Spinal cord (tissue), 10 donors: ENCODE measurements around the gene ADAMTS15. TPM values are rescaled to one million over a fixed set of nuclear protein-coding genes. Genes with fewer than 3 reads are reported as not detected.

Experiments used
- DNase-seq, 6 donors: peaks; one replicate each; pipeline versions ENCODE4 v3.0.0 to v3.0.0-alpha.2; 2013 to 2015; ENCODE audit warnings: low spot score in 6 of 6, low read depth in 4 of 6
- H3K27ac ChIP-seq: one replicate; pipeline ENCODE4 v1.5.1; 2013; ENCODE audit warnings: low read depth, low read length, control low read depth
- H3K27me3 ChIP-seq: one replicate; pipeline ENCODE4 v1.6.1; 2013; ENCODE audit warnings: low read length; ENCODE audit not compliant: control insufficient read depth, insufficient read depth
- H3K36me3 ChIP-seq: one replicate; pipeline ENCODE4 v1.6.1; 2013; ENCODE audit warnings: low read length; ENCODE audit not compliant: control insufficient read depth, insufficient read depth
- H3K4me1 ChIP-seq: one replicate; pipeline ENCODE4 v1.6.1; 2013; ENCODE audit warnings: low read length; ENCODE audit not compliant: control insufficient read depth, insufficient read depth
- H3K4me3 ChIP-seq: one replicate; pipeline ENCODE4 v1.5.1; 2013; ENCODE audit warnings: low read depth, low read length, control low read depth
- H3K9me3 ChIP-seq: one replicate; pipeline ENCODE4 v1.6.1; 2013; ENCODE audit warnings: low read length; ENCODE audit not compliant: control insufficient read depth, insufficient read depth
- WGBS: methylation state at CpG from one replicate; pipeline ENCODE4 v1.1.5; 2013; ENCODE audit warnings: missing lambda C conversion rate; ENCODE audit not compliant: insufficient coverage; 5-methylcytosine and 5-hydroxymethylcytosine counted together
- long read RNA-seq, 4 donors: transcript quantifications; one replicate each; lab custom pipeline, GENCODE V29; 2026
- polyA plus RNA-seq, 2 donors: library from polyadenylated mRNA; unstranded; fragments of 120-200 nt; gene quantifications; one replicate each; pipeline ENCODE4 v1.2.1, GENCODE V29; 2013; ENCODE audit not compliant: insufficient read length in 2 of 2
- total RNA-seq, 2 donors: library from RNA; depleted of rRNA in 1 of 2; stranded (reverse); fragments of 120-200 nt in 1 of 2; fragments of >200 nt in 1 of 2; gene quantifications; one replicate each; pipeline versions ENCODE4 v1.2.3 to v1.2.4, GENCODE V29; 2013 to 2014
- donor health status: healthy.

Gene ADAMTS15, protein sequence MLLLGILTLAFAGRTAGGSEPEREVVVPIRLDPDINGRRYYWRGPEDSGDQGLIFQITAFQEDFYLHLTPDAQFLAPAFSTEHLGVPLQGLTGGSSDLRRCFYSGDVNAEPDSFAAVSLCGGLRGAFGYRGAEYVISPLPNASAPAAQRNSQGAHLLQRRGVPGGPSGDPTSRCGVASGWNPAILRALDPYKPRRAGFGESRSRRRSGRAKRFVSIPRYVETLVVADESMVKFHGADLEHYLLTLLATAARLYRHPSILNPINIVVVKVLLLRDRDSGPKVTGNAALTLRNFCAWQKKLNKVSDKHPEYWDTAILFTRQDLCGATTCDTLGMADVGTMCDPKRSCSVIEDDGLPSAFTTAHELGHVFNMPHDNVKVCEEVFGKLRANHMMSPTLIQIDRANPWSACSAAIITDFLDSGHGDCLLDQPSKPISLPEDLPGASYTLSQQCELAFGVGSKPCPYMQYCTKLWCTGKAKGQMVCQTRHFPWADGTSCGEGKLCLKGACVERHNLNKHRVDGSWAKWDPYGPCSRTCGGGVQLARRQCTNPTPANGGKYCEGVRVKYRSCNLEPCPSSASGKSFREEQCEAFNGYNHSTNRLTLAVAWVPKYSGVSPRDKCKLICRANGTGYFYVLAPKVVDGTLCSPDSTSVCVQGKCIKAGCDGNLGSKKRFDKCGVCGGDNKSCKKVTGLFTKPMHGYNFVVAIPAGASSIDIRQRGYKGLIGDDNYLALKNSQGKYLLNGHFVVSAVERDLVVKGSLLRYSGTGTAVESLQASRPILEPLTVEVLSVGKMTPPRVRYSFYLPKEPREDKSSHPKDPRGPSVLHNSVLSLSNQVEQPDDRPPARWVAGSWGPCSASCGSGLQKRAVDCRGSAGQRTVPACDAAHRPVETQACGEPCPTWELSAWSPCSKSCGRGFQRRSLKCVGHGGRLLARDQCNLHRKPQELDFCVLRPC
- total RNA-seq (10 to 100 TPM; 14.0 to 30.4 TPM), polyA plus RNA-seq (10 to 100 TPM in 1 of 2 donors, 1 to 10 TPM in 1; 9.7 to 13.5 TPM)
- long read RNA-seq, donor 1, full-length matches to known transcripts, result 3 of 3 reads
- long read RNA-seq, donor 1, partial matches to known transcripts, result 0 of 3 reads
- long read RNA-seq, donor 1, other reads (novel, unspliced or antisense), result 0 of 3 reads
- long read RNA-seq, donor 2, result 0 reads
- long read RNA-seq, donor 3, result 0 reads
- long read RNA-seq, donor 4, full-length matches to known transcripts, result 2 of 45 reads
- long read RNA-seq, donor 4, partial matches to known transcripts, result 43 of 45 reads
- long read RNA-seq, donor 4, other reads (novel, unspliced or antisense), result 0 of 45 reads

- Histone ChIP-seq H3K27me3 (peaks cover 13% of the 10 kb centered on the region), H3K4me1 (peaks cover 37% of the 10 kb centered on the region), H3K27ac (peak within 1 kb of the TSS; percentile 62), H3K9me3 (no peaks in the 10 kb centered on the region), H3K4me3 (peak within 1 kb of the TSS; percentile 79), H3K36me3 (no peaks in the 10 kb centered on the region)
- 0% methylated on average over 70 of the region's 75 CpGs for WGBS
- DNase-seq, result peak in 4 of 6 donors; percentile 59 to 92 (median 78)
Measured at GRCh38 chr11:130448416-130449309, at the start of gene ADAMTS15. ADAMTS15 (plus strand) TSS chr11:130448645; CDS start chr11:130448974, 329 bp downstream.

GRCh38 chr11:130399196-130399595 lies 49.2 kb upstream of the ADAMTS15 start:
- WGBS, result no CpG with 5 or more reads among the region's 2 CpGs
- peaks cover 14% of the 10 kb centered on the region for H3K4me1 ChIP-seq
- H3K27me3 ChIP-seq, result no peaks in the 10 kb centered on the region
- DNase-seq, result no peak
- no peak overlapping the region for H3K4me3 ChIP-seq
- H3K27ac ChIP-seq, result no peak overlapping the region
- H3K36me3 ChIP-seq, result no peaks in the 10 kb centered on the region
- no peaks in the 10 kb centered on the region for H3K9me3 ChIP-seq

- no peaks in the 10 kb centered on the region for H3K9me3 ChIP-seq
- peaks cover 7% of the 10 kb centered on the region for H3K36me3 ChIP-seq
- H3K27me3 ChIP-seq, result no peaks in the 10 kb centered on the region
- H3K4me3 ChIP-seq, result no peak overlapping the region
- peak in 1 of 6 donors; percentile 54 for DNase-seq
- H3K27ac ChIP-seq, result peak overlapping the region; percentile 57
- 74% methylated on average over 7 of the region's 13 CpGs for WGBS
- peaks cover 14% of the 10 kb centered on the region for H3K4me1 ChIP-seq
Measured at GRCh38 chr11:130400781-130401483, 47.5 kb upstream of the ADAMTS15 start.

DNA sequence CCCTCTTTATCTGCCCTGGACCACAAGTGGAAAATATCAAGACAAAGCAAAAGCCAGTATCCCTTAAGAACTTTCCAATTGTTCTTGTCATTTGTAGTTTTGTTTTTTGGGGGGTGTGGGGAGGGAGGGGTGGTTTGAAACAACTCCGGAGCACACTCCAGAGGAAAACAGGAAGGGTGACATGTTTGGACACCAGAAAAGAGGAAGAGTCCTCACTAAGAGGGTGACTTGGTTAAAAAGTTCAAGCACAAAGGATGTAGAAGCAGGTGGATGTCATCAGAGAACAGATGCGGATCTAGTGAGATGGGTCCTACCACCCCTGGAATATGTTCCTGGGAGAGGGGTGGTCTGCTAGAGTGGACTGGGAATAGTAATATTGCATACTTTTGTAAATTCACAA lies 45.9 kb upstream of the ADAMTS15 start:
- Histone ChIP-seq H3K9me3 (no peaks in the 10 kb centered on the region), H3K27me3 (no peaks in the 10 kb centered on the region), H3K27ac (no peak overlapping the region), H3K4me1 (peaks cover 14% of the 10 kb centered on the region), H3K36me3 (peaks cover 7% of the 10 kb centered on the region), H3K4me3 (no peak overlapping the region)
- 84% methylated on average over 2 of the region's 2 CpGs for WGBS
- DNase-seq, result no peak

DNA sequence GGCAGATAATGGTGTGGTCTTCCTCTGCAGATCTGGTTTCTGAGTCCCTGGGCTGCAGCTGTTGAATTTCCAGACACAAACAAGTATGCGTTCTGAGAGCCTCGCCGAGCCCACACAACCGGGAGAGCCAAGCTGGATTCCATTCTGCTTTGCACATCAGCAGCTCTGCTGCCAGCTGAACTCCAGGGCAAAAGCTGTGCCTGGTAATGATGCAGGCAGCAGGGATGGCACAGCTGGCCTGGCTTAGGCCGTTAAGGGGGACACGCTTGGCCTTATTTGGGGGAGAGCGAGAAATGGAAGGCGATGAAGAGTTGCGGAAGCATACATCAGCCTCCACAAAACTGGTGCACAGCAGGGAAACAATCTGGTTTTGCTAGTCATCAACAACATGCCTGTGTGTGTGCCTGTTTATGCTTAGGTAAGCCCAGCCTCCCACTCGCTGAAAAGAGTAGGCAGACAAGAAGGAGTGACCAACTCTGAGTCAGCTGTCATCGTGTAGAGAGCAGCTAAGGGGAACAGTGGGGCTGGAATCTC lies 45.1 kb upstream of the ADAMTS15 start:
- H3K4me3 ChIP-seq, result no peak overlapping the region

DNA sequence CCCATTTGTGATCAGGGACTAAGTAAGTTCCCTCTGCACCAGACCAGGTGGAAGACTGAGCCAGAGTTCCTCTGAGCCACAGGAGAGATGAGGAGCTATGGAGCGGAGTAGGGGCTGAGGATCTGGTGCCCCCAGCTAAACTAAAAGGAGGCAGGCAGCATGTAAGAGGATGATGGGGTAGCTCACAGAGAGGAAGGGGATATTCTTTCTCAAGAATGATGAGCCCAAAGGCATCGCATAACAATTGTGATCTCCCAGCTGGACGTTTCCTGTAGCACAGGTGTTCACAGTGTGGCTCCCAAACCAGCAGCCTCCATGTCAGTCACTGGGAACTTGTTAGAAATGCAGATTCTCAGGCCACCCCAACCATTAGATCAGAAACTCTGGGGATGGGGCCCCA lies 44.5 kb upstream of the ADAMTS15 start:
- Histone ChIP-seq H3K4me1 (peaks cover 14% of the 10 kb centered on the region), H3K27ac (no peak overlapping the region), H3K27me3 (no peaks in the 10 kb centered on the region), H3K9me3 (no peaks in the 10 kb centered on the region), H3K4me3 (no peak overlapping the region), H3K36me3 (peaks cover 11% of the 10 kb centered on the region)
- no peak for DNase-seq
- 74% methylated on average over 3 of the region's 3 CpGs for WGBS

More for the DNA sequence above, 45.1 kb upstream of the ADAMTS15 start:
- peak in 2 of 6 donors; percentile 59 to 72 for DNase-seq
- peaks cover 14% of the 10 kb centered on the region for H3K4me1 ChIP-seq
- 48% methylated on average over 11 of the region's 11 CpGs for WGBS
- peak overlapping the region; percentile 37 for H3K27ac ChIP-seq
- H3K9me3 ChIP-seq, result no peaks in the 10 kb centered on the region
- peaks cover 8% of the 10 kb centered on the region for H3K36me3 ChIP-seq
- no peaks in the 10 kb centered on the region for H3K27me3 ChIP-seq

DNA sequence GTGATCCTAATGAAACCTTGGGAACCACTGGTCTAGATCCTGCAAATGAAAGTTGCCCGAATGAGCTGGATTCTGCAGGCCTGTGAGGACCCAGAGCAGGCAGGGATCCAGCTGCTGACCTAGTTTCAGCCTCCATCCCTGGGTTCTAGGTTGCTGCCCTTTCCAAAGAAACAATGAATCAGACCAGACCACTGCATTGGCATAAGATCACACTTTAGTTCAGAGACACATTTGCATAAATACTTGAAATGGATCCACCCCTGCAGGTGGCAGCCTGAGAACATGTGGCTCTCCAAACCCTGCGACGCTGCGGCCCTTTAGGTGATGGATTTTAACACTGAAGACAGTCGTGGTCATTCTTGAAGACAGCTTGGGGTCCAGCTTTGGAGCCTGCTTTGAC lies 43.7 kb upstream of the ADAMTS15 start:
- 66% methylated on average over 5 of the region's 5 CpGs for WGBS
- no peak overlapping the region for H3K27ac ChIP-seq
- no peak for DNase-seq
- H3K4me3 ChIP-seq, result no peak overlapping the region
- H3K4me1 ChIP-seq, result peaks cover 14% of the 10 kb centered on the region
- H3K9me3 ChIP-seq, result no peaks in the 10 kb centered on the region
- H3K36me3 ChIP-seq, result peaks cover 11% of the 10 kb centered on the region
- H3K27me3 ChIP-seq, result no peaks in the 10 kb centered on the region

DNA sequence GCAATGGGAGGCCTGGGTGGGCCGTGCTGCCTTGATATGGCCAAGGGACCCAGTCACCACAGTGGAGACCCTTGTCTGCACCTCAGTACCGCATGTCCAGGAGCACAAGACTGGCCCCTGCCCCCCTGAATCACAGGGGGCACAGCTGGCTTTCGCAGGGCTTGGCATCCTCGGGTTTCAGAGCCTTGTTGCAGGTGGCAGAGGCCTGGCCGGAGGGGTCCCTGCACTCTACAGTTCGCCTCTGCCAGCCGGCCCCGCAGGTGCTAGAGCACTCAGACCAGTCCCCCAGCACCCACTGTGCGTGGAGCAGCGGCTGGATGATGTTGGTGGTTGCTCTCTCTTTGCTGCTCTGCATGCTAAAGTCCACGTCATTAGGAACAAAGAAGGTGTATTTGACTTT lies 43.0 kb upstream of the ADAMTS15 start:
- WGBS, result 95% methylated on average over 11 of the region's 11 CpGs
- H3K27me3 ChIP-seq, result no peaks in the 10 kb centered on the region
- peaks cover 11% of the 10 kb centered on the region for H3K36me3 ChIP-seq
- no peak overlapping the region for H3K27ac ChIP-seq
- H3K9me3 ChIP-seq, result no peaks in the 10 kb centered on the region
- DNase-seq, result no peak
- H3K4me1 ChIP-seq, result peaks cover 11% of the 10 kb centered on the region
- no peak overlapping the region for H3K4me3 ChIP-seq
